Measurements from ENCODE around the gene TESMIN. TPM values are rescaled to one million over a fixed set of nuclear protein-coding genes. Genes with fewer than 3 reads are reported as not detected.

Gene TESMIN
- total and polyA plus RNA-seq, 12 donors = 0.42 to 6.6 (median 2.6) TPM

GRCh38 chr11:68735125-68735524, 16.2 kb downstream of the TESMIN start:
- no peak for DNase-seq
- no peak overlapping the region for H3K4me3 ChIP-seq
- intact Hi-C loops (cut with DNase I) = no loop called here
- no peaks in the 10 kb centered on the region for H3K4me1 ChIP-seq (replicated peaks in 1 of 2)
- no peaks in the 10 kb centered on the region for H3K9me3 ChIP-seq (replicated peaks in 1 of 3)
- no peak overlapping the region for H3K27ac ChIP-seq
- WGBS, 4 donors = 58 to 87% (median 68%) methylated on average over 6 of the region's 6 CpGs
- no peak for TF ChIP-seq CTCF (IDR thresholded peaks at IDR 0.05)
- no peak for TF ChIP-seq POLR2A (IDR thresholded peaks at IDR 0.05)
- H3K36me3 ChIP-seq (replicated peaks in 1 of 2) = no peaks in the 10 kb centered on the region
- no peaks in the 10 kb centered on the region for H3K27me3 ChIP-seq

GRCh38 chr11:68734111-68734510, 17.2 kb downstream of the TESMIN start:
- Histone ChIP-seq H3K9me3 (replicated peaks in 1 of 3) (no peaks in the 10 kb centered on the region), H3K27me3 (no peaks in the 10 kb centered on the region), H3K4me1 (replicated peaks in 1 of 2) (no peaks in the 10 kb centered on the region), H3K4me3 (no peak overlapping the region), H3K27ac (no peak overlapping the region), H3K36me3 (replicated peaks in 1 of 2) (no peaks in the 10 kb centered on the region)
- intact Hi-C loops (cut with DNase I) = no loop called here
- no peak for TF ChIP-seq POLR2A (IDR thresholded peaks at IDR 0.05)
- TF ChIP-seq CTCF (IDR thresholded peaks at IDR 0.05) = no peak
- WGBS, 4 donors = 86 to 90% (median 89%) methylated on average over 7 of the region's 7 CpGs
- no peak for DNase-seq

GRCh38 chr11:68727783-68728182, 23.5 kb downstream of the TESMIN start:
- TF ChIP-seq POLR2A (IDR thresholded peaks at IDR 0.05) (no peak), CTCF (IDR thresholded peaks at IDR 0.05) (peak in 2 of 6 experiments; percentile 7 to 19)
- Histone ChIP-seq H3K36me3 (replicated peaks in 1 of 2) (no peaks in the 10 kb centered on the region), H3K4me3 (no peak overlapping the region), H3K27ac (no peak overlapping the region), H3K4me1 (replicated peaks in 1 of 2) (no peaks in the 10 kb centered on the region), H3K27me3 (no peaks in the 10 kb centered on the region), H3K9me3 (replicated peaks in 1 of 3) (no peaks in the 10 kb centered on the region)
- 72 to 88% (median 77%) methylated on average over 6 of the region's 6 CpGs for WGBS, 4 donors
- intact Hi-C loops (cut with DNase I) = no loop called here
- DNase-seq = no peak

GRCh38 chr11:68724293-68724692, 27.0 kb downstream of the TESMIN start:
- Histone ChIP-seq H3K4me3 (no peak overlapping the region), H3K9me3 (replicated peaks in 1 of 3) (no peaks in the 10 kb centered on the region), H3K27me3 (no peaks in the 10 kb centered on the region), H3K4me1 (replicated peaks in 1 of 2) (no peaks in the 10 kb centered on the region), H3K36me3 (replicated peaks in 1 of 2) (no peaks in the 10 kb centered on the region), H3K27ac (no peak overlapping the region)
- WGBS, 4 donors = 64 to 85% (median 78%) methylated on average over 4 of the region's 4 CpGs
- no peak for DNase-seq
- intact Hi-C loops (cut with DNase I) = no loop called here
- TF ChIP-seq POLR2A (IDR thresholded peaks at IDR 0.05) = no peak
- no peak for TF ChIP-seq CTCF (IDR thresholded peaks at IDR 0.05)
